HG03558 (cell line): ENCODE measurements around the gene ABHD17C.

ENCODE experiments used
- ATAC-seq: cut with Tn5 transposase; IDR thresholded peaks from one replicate; pipeline ENCODE4 v1.9.1; 2021; ENCODE audit warnings: moderate number of reproducible peaks; ENCODE audit not compliant: unreplicated experiment; ENCODE audit errors: extremely low read depth

ABHD17C gene

GRCh38 chr15:80779658-80780415, 84.7 kb downstream of the ABHD17C start:
- no peak for ATAC-seq

- ATAC-seq: no peak
These were observed 85.5 kb downstream of the ABHD17C start for GRCh38 chr15:80780416-80781221.

GRCh38 chr15:80783260-80783659, 88.2 kb downstream of the ABHD17C start:
- ATAC-seq: no peak

GRCh38 chr15:80785335-80785734, 90.2 kb downstream of the ABHD17C start:
- no peak for ATAC-seq

- ATAC-seq: no peak
These were observed 90.8 kb downstream of the ABHD17C start for GRCh38 chr15:80785811-80786354.

GRCh38 chr15:80787316-80787715, 92.2 kb downstream of the ABHD17C start:
- no peak for ATAC-seq

GRCh38 chr15:80788536-80788935, 93.4 kb downstream of the ABHD17C start:
- ATAC-seq: no peak

- no peak for ATAC-seq
These were observed 94.2 kb downstream of the ABHD17C start for GRCh38 chr15:80789296-80789695.

GRCh38 chr15:80789796-80790195, 94.7 kb downstream of the ABHD17C start:
- ATAC-seq: no peak

GRCh38 chr15:80790236-80790635, 95.1 kb downstream of the ABHD17C start:
- ATAC-seq: no peak

GRCh38 chr15:80791004-80791403, 95.9 kb downstream of the ABHD17C start:
- ATAC-seq: no peak

GRCh38 chr15:80796407-80796806, 101.3 kb downstream of the ABHD17C start:
- ATAC-seq: no peak

GRCh38 chr15:80798911-80799310, 103.8 kb downstream of the ABHD17C start:
- ATAC-seq: no peak

- no peak for ATAC-seq
These were observed 105.0 kb downstream of the ABHD17C start for GRCh38 chr15:80800067-80800466.

- ATAC-seq: no peak
These were observed 107.0 kb downstream of the ABHD17C start for GRCh38 chr15:80801891-80802680.

- no peak for ATAC-seq
These were observed 108.7 kb downstream of the ABHD17C start for GRCh38 chr15:80803580-80804525.

- ATAC-seq: no peak
These were observed 109.9 kb downstream of the ABHD17C start for GRCh38 chr15:80804970-80805495.
